Measurements from ENCODE around the gene EPS8L3.

Gene EPS8L3

GRCh38 chr1:109740615-109741373 is 22.9 kb downstream of the EPS8L3 start, which contains the start of gene GSTM3:
Gene GSTM3, minus strand, starts transcription at chr1:109741038. Its CDS starts 751 bp downstream, at chr1:109740287.
- H3K27ac ChIP-seq (ENCODE audit: insufficient read depth, low read length, poor library complexity, severe bottlenecking), result peak within 1 kb of the TSS; percentile 56
- H3K4me1 ChIP-seq (ENCODE audit: control insufficient read depth, insufficient read depth, low read length, poor library complexity, severe bottlenecking), result peaks cover 7% of the 10 kb centered on the region
- H3K27me3 ChIP-seq (replicated peaks; ENCODE audit: control insufficient read depth, insufficient read depth, low read length, poor library complexity, severe bottlenecking), result no peaks in the 10 kb centered on the region
- DNase-seq, result no peak
- no peaks in the 10 kb centered on the region for H3K9me3 ChIP-seq (ENCODE audit: control insufficient read depth, low read length)
- H3K4me3 ChIP-seq (ENCODE audit: insufficient read depth, low read depth, low read length, poor library complexity, severe bottlenecking), result peak within 1 kb of the TSS; percentile 72
- no peaks in the 10 kb centered on the region for H3K36me3 ChIP-seq (ENCODE audit: control insufficient read depth, insufficient read depth, low read length)

GRCh38 chr1:109739738-109740614 is 23.7 kb downstream of the EPS8L3 start:
- no peaks in the 10 kb centered on the region for H3K36me3 ChIP-seq (ENCODE audit: control insufficient read depth, insufficient read depth, low read length)
- H3K4me1 ChIP-seq (ENCODE audit: control insufficient read depth, insufficient read depth, low read length, poor library complexity, severe bottlenecking), result peaks cover 7% of the 10 kb centered on the region
- peak overlapping the region; percentile 72 for H3K4me3 ChIP-seq (ENCODE audit: insufficient read depth, low read depth, low read length, poor library complexity, severe bottlenecking)
- peak; percentile 76 to 82 (median 77) for DNase-seq
- H3K9me3 ChIP-seq (ENCODE audit: control insufficient read depth, low read length), result no peaks in the 10 kb centered on the region
- peak overlapping the region; percentile 56 for H3K27ac ChIP-seq (ENCODE audit: insufficient read depth, low read length, poor library complexity, severe bottlenecking)
- H3K27me3 ChIP-seq (replicated peaks; ENCODE audit: control insufficient read depth, insufficient read depth, low read length, poor library complexity, severe bottlenecking), result no peaks in the 10 kb centered on the region

GRCh38 chr1:109733236-109733870 is 30.4 kb downstream of the EPS8L3 start:
- Histone ChIP-seq H3K36me3 (ENCODE audit: control insufficient read depth, insufficient read depth, low read length) (no peaks in the 10 kb centered on the region), H3K9me3 (ENCODE audit: control insufficient read depth, low read length) (no peaks in the 10 kb centered on the region), H3K27ac (ENCODE audit: insufficient read depth, low read length, poor library complexity, severe bottlenecking) (no peak overlapping the region), H3K4me1 (ENCODE audit: control insufficient read depth, insufficient read depth, low read length, poor library complexity, severe bottlenecking) (no peaks in the 10 kb centered on the region), H3K4me3 (ENCODE audit: insufficient read depth, low read depth, low read length, poor library complexity, severe bottlenecking) (no peak overlapping the region), H3K27me3 (replicated peaks; ENCODE audit: control insufficient read depth, insufficient read depth, low read length, poor library complexity, severe bottlenecking) (no peaks in the 10 kb centered on the region)
- DNase-seq, result no peak

- Histone ChIP-seq H3K36me3 (ENCODE audit: control insufficient read depth, insufficient read depth, low read length) (no peaks in the 10 kb centered on the region), H3K9me3 (ENCODE audit: control insufficient read depth, low read length) (no peaks in the 10 kb centered on the region), H3K4me1 (ENCODE audit: control insufficient read depth, insufficient read depth, low read length, poor library complexity, severe bottlenecking) (no peaks in the 10 kb centered on the region), H3K27me3 (replicated peaks; ENCODE audit: control insufficient read depth, insufficient read depth, low read length, poor library complexity, severe bottlenecking) (no peaks in the 10 kb centered on the region), H3K4me3 (ENCODE audit: insufficient read depth, low read depth, low read length, poor library complexity, severe bottlenecking) (no peak overlapping the region), H3K27ac (ENCODE audit: insufficient read depth, low read length, poor library complexity, severe bottlenecking) (no peak overlapping the region)
- no peak for DNase-seq
Observed at GRCh38 chr1:109732390-109732881, 31.3 kb downstream of the EPS8L3 start.

GRCh38 chr1:109730666-109731065 is 33.1 kb downstream of the EPS8L3 start:
- Histone ChIP-seq H3K4me1 (ENCODE audit: control insufficient read depth, insufficient read depth, low read length, poor library complexity, severe bottlenecking) (no peaks in the 10 kb centered on the region), H3K27ac (ENCODE audit: insufficient read depth, low read length, poor library complexity, severe bottlenecking) (no peak overlapping the region), H3K4me3 (ENCODE audit: insufficient read depth, low read depth, low read length, poor library complexity, severe bottlenecking) (no peak overlapping the region)

GRCh38 chr1:109728870-109729269 is 34.9 kb downstream of the EPS8L3 start:
- no peaks in the 10 kb centered on the region for H3K4me1 ChIP-seq (ENCODE audit: control insufficient read depth, insufficient read depth, low read length, poor library complexity, severe bottlenecking)
- H3K9me3 ChIP-seq (ENCODE audit: control insufficient read depth, low read length), result no peaks in the 10 kb centered on the region
- no peak overlapping the region for H3K27ac ChIP-seq (ENCODE audit: insufficient read depth, low read length, poor library complexity, severe bottlenecking)
- no peak overlapping the region for H3K4me3 ChIP-seq (ENCODE audit: insufficient read depth, low read depth, low read length, poor library complexity, severe bottlenecking)
- no peaks in the 10 kb centered on the region for H3K36me3 ChIP-seq (ENCODE audit: control insufficient read depth, insufficient read depth, low read length)
- no peaks in the 10 kb centered on the region for H3K27me3 ChIP-seq (replicated peaks; ENCODE audit: control insufficient read depth, insufficient read depth, low read length, poor library complexity, severe bottlenecking)
- DNase-seq, result no peak

More at GRCh38 chr1:109730666-109731065, 33.1 kb downstream of the EPS8L3 start:
- Histone ChIP-seq H3K36me3 (ENCODE audit: control insufficient read depth, insufficient read depth, low read length) (no peaks in the 10 kb centered on the region), H3K27me3 (replicated peaks; ENCODE audit: control insufficient read depth, insufficient read depth, low read length, poor library complexity, severe bottlenecking) (no peaks in the 10 kb centered on the region), H3K9me3 (ENCODE audit: control insufficient read depth, low read length) (no peaks in the 10 kb centered on the region)
- no peak for DNase-seq

- H3K9me3 ChIP-seq (ENCODE audit: control insufficient read depth, low read length), result no peaks in the 10 kb centered on the region
- no peak for DNase-seq
Observed at GRCh38 chr1:109726728-109727373, 36.9 kb downstream of the EPS8L3 start.

GRCh38 chr1:109726007-109726406 is 37.7 kb downstream of the EPS8L3 start:
- Histone ChIP-seq H3K27ac (ENCODE audit: insufficient read depth, low read length, poor library complexity, severe bottlenecking) (no peak overlapping the region), H3K9me3 (ENCODE audit: control insufficient read depth, low read length) (no peaks in the 10 kb centered on the region), H3K36me3 (ENCODE audit: control insufficient read depth, insufficient read depth, low read length) (no peaks in the 10 kb centered on the region), H3K27me3 (replicated peaks; ENCODE audit: control insufficient read depth, insufficient read depth, low read length, poor library complexity, severe bottlenecking) (no peaks in the 10 kb centered on the region), H3K4me3 (ENCODE audit: insufficient read depth, low read depth, low read length, poor library complexity, severe bottlenecking) (no peak overlapping the region), H3K4me1 (ENCODE audit: control insufficient read depth, insufficient read depth, low read length, poor library complexity, severe bottlenecking) (no peaks in the 10 kb centered on the region)
- no peak for DNase-seq

More at GRCh38 chr1:109726728-109727373, 36.9 kb downstream of the EPS8L3 start:
- no peaks in the 10 kb centered on the region for H3K36me3 ChIP-seq (ENCODE audit: control insufficient read depth, insufficient read depth, low read length)
- no peaks in the 10 kb centered on the region for H3K27me3 ChIP-seq (replicated peaks; ENCODE audit: control insufficient read depth, insufficient read depth, low read length, poor library complexity, severe bottlenecking)
- H3K27ac ChIP-seq (ENCODE audit: insufficient read depth, low read length, poor library complexity, severe bottlenecking), result no peak overlapping the region
- no peaks in the 10 kb centered on the region for H3K4me1 ChIP-seq (ENCODE audit: control insufficient read depth, insufficient read depth, low read length, poor library complexity, severe bottlenecking)
- no peak overlapping the region for H3K4me3 ChIP-seq (ENCODE audit: insufficient read depth, low read depth, low read length, poor library complexity, severe bottlenecking)

GRCh38 chr1:109725510-109725909 is 38.2 kb downstream of the EPS8L3 start:
- DNase-seq, result no peak
- no peak overlapping the region for H3K4me3 ChIP-seq (ENCODE audit: insufficient read depth, low read depth, low read length, poor library complexity, severe bottlenecking)
- H3K4me1 ChIP-seq (ENCODE audit: control insufficient read depth, insufficient read depth, low read length, poor library complexity, severe bottlenecking), result no peaks in the 10 kb centered on the region

More at GRCh38 chr1:109725510-109725909, 38.2 kb downstream of the EPS8L3 start:
- Histone ChIP-seq H3K36me3 (ENCODE audit: control insufficient read depth, insufficient read depth, low read length) (no peaks in the 10 kb centered on the region), H3K27me3 (replicated peaks; ENCODE audit: control insufficient read depth, insufficient read depth, low read length, poor library complexity, severe bottlenecking) (no peaks in the 10 kb centered on the region), H3K27ac (ENCODE audit: insufficient read depth, low read length, poor library complexity, severe bottlenecking) (no peak overlapping the region), H3K9me3 (ENCODE audit: control insufficient read depth, low read length) (no peaks in the 10 kb centered on the region)

Data from effector memory CD4-positive, alpha-beta T cell (primary cell).